Stimulated activated naive CD4-positive, alpha-beta T cell (primary cell): ENCODE measurements around the gene POLR3H.
A peak's percentile ranks its signal among the peaks of the same experiment; 100 is the strongest.

ENCODE experiments used
- DNase-seq, 6 experiments: peaks; one replicate each; lab custom pipeline; 2025; lab: John Stamatoyannopoulos, UW

The POLR3H gene

DNA sequence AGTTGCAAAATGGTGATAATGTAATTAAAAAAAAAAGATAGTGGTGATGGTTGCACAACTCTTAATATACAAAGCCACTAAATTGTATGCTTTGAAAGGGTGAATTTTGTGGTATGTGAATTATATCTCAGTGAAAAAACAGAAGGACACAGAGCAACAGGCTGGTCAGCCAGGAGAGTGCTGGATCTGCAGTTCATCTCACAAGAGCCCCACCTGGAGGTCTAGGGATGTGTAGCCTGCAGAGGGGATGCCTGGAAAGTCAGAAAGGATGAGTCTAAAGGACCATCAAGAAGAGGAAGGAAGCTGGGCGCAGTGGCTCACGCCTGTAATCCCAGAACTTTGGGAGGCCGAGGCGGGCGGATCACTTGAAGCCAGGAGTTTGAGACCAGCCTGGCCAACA is 9.0 kb downstream of the POLR3H start:
- DNase-seq = no peak

DNA sequence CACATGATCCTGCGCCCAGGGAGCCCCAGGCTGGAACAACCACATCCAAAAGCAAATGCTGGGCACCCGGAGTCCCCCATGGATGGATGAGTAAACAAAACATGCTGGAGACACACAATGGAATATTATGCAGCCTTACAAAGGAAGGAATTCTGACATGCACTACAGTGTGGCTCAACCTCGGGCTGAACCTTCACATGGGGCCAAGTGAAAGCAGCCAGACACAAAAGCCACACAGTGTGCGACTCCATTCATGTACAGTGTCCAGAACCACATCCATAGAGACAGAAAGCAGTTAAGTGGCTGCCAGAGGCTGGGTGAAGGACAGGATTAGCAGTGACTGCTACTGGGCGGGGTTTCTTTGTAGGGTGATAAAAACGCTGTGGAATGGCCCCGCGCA is 10.1 kb downstream of the POLR3H start:
- no peak for DNase-seq

DNA sequence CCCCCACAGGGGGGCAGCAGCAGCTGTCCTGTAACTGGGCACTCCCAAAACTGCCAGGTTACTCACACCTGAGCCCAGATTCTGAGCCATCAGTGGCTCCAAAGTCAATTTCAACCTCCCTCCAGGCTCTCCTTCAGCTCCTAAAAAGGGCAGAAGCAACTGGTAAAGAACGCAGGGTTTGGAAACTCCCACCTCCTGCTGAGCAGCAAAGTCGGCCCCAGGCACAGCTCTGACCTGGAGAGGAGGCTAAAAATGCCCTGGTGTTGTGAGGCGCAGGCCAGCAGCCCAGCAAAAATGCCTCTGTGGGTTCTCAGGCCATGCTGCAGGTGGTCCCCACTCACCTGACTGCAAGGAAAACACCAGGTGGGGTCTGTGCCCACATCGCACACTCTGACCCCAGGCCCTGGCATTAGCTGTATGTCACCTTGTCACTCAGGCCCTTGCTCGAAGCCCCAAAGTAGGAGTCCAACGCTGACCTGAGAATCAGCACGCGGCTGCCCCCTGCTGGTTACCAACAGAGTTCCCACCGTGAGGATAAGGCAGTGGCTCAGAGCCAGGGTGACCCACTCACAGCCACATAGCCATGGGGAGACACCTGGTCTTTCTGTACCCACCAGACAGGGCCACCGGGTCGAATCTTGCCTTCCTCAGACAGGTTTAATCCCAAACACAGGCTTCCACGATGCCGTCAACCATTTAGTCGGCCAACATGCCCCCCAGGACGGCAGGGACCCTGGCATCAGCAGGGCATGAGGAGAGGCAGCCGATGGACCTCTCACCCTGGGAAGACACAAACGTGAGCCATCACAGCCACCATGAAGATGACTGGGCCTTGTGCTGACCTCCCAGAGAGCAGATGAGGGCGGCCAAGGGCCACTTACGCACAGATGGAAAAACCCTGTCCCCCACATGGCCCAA is 11.1 kb downstream of the POLR3H start:
- DNase-seq = peak in 5 of 6 experiments; percentile 42 to 54 (median 48)

DNA sequence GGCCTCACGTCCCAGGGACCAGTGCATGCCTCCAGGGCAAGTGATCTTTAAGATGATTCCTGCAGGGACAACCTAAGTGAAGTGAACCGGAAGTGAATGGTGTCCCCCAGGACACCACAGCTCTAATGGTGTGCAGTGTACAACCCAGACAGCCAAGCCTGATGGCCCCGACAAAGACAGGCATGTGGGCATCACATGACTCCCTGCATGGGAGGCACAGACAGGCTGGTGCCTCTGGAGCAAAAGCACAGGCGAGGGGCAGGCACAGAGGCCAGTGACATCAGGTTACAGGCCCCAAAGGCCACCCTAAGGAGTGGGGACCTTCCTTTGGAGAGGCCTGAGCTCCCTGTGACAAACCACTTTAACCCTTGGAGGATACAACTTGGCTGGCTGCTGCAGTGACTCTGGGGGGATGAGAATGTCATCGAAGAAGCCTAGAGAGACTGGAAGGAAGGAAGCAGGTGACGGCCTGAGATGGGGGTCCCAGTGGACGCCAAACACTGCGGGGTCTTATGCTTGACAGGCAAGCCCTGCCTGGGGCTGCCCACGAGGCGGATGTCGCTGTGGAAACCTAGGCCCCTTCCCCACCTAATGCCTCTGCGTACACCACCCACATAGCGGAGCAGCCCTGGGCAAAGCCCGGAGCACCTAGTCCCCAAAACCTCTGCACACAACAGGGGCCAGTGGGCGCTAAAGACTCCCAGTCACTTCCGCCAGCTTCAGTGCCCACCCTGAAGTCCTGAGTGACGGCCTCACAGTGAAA is 12.4 kb downstream of the POLR3H start:
- DNase-seq = no peak

DNA sequence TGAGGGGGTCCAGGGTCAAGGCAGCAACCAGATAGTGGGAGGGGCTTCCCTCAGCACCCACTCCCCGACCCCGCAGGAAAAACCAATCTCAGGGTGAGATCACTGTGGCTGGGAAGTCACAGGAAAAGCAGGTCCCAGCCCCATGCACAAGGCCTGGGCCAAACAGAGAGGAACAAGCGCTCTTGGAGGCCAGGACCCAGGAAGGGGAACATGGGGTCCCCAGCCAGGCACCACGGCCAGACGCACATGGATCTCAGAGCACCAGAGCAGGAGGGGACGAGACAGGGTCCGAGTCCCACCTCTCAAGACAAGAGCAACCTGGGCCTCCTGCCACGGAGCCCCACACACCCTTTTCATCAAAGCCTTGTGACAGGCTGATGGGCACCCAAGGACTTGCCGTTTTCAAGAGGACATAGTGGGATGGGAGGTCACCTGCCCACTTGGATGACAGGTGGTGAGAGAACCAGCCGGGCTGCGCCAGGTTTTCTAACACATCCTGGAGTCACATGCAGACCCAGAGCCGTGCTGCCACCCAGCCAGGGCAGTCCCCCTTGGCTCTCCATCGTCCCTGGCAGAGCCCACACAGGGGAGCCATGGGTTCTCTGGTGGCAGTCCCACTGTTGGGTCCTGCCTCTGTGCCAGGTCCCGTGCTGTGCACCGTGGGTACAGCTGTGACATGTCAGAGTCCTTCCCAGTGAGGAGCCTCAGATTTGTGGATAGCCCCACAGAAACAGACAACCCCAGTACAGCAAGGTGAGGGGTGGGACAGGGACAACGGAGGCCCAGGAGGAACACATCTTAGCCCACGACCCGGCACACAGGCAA is 13.2 kb downstream of the POLR3H start:
- DNase-seq = no peak

DNA sequence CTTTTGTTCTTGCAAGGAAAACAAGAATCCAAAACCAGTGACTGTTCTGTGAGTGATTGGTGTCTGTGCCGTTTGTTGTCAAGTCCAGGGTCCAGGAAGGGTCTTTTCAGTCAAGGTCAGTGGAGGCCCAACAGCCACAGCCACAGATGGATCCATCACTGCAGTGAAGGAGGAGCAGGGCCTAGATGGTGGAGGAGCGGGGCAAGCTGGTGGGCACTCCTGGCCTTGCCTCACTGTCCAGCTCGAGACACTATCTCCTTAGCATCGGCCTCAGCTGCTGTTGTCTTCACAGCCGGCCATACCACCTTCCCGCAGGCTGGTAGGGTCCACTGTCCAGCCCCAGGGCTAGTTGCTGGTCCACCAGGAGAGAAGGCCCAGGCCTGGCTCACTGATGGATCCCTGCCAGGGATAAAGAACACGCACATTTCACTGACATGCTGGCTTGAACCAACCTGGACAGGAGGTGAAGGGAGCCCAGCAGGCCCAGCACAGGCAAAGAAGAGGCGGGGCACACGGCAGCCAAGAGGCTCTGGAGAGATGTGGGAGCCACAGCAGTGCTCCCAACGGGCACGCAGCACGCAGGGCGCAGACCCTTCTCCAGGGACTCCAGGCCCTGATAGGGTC is 15.2 kb downstream of the POLR3H start:
- DNase-seq = no peak

DNA sequence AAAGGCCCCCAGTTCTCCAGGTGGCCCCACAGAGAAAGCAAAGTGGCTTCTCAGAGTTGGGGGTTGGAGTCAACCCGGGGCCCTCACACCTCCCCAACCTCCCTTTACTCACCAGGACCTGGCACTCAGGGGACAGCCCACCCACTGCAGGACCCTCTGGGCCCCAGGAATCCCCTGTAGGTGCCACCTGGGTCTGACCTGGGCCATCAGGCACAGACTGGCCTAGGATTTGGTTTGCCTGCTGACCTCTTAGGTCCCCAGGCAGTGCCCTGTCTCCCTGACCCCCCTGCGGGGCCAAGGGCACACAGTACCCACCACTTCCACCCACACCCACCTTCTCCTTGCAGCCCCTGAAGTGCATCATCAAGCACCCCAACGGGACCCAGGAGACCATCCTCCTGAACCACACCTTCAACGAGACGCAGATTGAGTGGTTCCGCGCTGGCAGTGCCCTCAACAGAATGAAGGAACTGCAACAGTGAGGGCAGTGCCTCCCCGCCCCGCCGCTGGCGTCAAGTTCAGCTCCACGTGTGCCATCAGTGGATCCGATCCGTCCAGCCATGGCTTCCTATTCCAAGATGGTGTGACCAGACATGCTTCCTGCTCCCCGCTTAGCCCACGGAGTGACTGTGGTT is 16.0 kb downstream of the POLR3H start:
- DNase-seq = no peak

DNA sequence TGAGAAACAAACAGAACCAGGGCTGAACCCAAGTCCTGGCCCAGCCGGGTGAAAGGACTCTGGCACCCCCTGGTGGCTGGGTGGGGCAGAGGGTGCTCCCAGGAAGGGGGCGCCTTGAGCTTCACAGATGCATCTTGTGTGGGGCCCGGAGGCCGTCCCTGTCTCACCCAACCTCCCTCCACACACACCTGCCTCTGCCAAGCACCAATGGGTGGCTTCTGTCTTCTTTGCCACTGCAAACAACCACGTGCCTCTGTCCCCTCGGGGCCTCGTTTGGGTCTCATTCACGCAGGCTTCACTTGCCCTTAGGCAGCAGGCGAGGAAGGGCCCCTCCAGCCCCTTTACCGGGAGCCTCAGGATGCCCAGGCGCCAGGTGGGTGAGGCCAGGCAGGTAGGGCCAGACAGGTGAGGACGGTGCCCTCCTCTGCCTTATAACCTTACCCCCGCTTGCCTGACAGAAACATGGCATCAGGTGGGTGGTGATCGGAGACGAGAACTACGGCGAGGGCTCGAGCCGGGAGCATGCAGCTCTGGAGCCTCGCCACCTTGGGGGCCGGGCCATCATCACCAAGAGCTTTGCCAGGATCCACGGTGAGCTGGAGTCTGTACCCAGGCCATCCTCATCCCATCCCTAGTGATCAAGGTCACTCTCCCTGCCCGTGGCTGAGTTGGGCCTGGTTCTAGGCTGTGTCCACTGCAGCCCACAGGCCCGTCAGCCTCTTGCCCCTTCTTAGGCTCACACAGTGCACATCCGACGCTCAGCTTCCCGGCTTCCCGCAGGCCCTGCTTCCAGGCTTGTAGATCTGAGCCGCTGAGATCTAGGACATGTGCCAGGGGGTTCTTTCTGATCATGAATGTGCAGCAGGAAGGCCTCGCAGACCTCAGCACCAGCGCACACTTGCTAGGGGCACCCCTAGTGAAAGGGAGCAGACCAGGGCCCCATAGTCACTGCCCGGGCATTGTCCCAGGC is 17.2 kb downstream of the POLR3H start:
- DNase-seq = peak in 5 of 6 experiments; percentile 51 to 68 (median 63)

DNA sequence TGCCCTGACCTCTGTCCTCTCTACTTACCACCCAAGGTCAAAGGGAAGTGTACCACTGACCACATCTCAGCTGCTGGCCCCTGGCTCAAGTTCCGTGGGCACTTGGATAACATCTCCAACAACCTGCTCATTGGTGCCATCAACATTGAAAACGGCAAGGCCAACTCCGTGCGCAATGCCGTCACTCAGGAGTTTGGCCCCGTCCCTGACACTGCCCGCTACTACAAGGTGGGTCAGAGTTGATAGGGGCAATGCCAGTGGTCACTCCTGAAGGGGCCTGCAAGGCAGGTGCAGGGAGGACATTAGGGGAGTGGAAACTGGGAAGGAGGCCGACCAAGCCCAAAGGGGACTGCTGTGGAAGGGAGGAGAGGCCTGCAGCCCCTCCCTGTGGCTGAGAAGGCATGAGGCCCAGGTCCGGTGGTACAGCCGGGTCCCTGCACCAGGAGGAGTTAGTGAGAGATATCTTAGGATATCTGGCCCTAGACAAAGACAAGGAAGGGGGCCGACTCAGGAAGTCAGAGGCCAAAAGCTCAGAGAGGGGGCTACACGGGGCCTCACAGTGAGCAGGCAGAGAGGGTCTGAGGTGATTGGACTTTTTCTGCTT is 17.9 kb downstream of the POLR3H start:
- no peak for DNase-seq

DNA sequence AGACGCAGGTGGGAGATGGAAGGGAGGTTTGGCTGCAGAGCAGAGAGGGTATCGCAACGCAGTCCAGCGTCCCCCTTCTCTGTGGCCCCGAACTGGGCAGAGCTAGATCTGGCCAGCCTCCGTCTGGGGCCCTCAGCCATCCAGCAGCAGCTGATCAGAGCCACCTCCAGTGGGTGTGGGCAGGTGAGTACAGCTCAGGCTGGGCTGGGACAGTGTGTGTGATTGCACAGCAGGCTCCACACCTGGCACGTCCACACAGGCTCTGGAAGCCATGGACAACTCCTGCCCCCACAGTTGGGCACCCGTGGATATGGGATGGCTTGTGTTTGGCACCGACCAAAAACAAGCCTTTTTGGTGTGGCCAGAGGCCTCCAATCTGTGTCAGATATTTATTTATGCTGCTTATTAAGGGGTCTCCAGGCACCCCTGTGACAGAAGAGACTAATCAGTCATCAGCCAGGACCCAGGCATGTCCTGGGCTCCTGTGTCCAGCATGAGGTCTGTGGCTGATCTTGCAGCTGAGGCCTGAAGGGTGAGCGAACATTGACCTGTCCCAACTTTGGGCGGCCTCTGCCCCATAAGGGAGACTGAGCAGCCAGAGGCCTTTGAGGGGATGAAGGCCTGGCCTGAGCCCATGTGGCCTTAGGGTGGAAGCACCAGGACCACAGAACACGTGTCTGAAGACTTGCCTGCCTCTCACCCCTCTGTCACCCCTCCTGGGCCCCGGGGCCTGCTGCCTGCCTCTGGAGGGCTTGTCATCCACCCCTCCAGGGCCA is 18.6 kb downstream of the POLR3H start:
- DNase-seq = no peak

DNA sequence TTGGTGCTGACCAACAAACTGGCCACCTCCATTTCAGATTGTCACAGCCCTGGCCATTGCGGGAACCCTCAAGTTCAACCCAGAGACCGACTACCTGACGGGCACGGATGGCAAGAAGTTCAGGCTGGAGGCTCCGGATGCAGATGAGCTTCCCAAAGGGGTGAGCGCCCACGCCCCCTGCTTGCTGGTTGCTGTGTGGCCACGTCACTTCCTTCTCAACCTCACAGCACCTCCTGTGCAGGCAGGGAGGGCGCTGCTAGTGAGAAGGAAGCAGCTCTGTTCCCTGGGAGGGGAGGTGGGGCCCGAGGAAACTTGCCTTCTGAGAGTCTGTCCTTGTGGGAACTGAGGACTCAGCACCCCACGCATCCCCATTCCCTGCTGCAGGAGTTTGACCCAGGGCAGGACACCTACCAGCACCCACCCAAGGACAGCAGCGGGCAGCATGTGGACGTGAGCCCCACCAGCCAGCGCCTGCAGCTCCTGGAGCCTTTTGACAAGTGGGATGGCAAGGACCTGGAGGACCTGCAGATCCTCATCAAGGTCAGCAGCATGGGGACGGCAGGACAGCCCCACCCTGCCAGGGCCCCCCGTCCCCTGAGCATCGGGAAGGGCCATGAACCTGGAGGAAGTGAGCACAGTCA is 19.3 kb downstream of the POLR3H start:
- DNase-seq = peak; percentile 41 to 75 (median 72)

DNA sequence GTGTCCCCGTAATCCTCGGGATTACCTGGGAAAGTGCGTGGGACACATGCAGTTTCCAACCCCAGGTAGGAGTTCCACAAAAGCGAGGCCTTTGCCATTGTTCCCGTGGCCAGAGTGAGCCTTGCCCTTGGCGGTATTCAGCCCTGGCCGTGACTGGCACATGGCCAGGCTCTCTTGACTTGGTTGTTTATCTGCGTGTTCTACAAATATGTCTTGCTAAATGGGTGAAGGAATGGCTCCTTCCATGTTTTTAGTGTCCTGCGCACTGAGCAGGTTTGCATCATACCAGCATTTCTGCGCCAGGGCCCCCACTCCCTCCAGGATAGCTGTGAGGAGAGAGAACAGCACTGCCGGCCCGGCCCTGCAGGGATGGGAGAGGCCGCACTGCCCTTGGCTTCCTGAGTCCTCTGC is 20.0 kb downstream of the POLR3H start:
- no peak for DNase-seq

DNA sequence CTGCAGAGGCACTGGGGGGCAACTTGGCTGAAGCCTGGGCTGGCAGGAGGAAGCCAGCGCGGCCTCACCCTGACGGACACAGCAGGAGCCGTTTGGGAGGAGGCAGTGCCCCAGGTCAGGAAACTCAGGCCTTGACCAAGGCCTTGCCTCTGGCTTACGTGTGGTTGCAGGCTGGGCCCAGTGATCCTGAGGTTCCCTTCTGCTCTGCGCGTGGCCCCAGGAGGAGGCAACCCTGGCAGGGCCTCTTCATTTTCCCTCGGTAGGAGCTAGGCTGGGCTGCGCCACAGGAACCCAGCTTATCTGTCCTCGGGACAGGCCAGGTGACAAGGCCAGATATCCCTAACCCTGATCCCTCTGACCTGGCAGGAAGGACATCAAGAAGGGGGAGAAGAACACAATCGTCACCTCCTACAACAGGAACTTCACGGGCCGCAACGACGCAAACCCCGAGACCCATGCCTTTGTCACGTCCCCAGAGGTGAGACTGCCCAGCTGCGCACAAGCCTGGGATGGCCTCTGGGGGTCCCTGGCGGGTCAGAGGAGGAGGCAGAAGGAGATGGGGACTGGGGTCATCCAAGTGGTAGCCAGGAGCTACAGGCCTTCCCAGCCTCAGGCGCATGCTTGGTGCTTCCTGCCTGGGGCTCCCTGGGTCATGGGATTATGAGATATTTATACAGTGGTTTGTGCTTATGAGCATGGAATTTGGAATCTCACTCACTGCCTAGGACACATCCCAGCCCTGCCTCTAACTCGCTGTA is 20.6 kb downstream of the POLR3H start:
- DNase-seq = no peak

DNA sequence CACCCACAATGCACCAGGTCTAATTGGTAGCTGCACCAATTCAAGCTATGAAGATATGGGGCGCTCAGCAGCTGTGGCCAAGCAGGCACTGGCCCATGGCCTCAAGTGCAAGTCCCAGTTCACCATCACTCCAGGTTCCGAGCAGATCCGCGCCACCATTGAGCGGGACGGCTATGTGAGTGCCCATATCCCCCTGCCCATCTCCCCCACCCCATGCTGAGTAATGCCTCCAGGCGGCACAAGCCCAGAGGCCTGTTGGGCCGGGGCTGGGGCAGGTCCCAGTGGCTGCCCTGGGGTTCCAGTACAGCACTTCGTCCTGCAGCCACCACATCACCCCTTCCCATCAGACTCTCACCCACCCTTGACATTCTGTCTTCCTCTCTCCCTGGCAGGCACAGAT is 21.5 kb downstream of the POLR3H start:
- DNase-seq = no peak

DNA sequence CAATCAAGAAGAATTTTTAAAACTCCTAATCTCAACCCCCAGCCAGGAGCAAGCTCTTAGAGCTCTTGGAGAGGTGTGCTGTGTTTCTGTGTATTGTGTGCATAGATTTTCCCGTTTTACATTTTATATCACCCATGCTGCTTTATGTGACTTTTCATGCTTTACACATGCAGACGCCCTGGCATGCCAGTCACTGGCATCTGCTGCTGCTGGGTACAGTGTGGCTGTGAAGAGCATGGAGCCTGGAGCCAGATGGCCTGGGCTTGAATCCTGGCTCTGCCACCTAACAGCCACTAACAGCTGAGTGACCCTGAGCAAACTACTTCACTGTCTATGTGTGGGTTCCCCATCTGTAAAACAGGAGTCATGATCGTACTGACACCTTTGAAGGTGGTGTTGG is 23.1 kb downstream of the POLR3H start:
- DNase-seq = no peak

DNA sequence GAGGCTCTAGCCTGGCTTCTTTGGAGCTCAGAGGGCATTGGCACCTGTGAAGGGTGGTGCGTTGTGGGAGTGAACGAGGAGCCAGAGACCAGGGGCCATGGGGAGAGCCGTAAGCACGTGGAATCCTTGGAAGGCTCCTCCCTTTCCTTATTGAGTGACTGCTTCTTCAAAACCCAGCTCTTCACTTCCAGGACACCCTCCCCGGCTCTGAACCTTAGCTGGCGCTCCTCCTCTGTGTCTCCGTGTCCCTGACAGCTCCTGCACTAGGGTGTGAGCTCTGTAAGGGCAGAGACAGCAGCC is 26.3 kb downstream of the POLR3H start:
- no peak for DNase-seq

DNA sequence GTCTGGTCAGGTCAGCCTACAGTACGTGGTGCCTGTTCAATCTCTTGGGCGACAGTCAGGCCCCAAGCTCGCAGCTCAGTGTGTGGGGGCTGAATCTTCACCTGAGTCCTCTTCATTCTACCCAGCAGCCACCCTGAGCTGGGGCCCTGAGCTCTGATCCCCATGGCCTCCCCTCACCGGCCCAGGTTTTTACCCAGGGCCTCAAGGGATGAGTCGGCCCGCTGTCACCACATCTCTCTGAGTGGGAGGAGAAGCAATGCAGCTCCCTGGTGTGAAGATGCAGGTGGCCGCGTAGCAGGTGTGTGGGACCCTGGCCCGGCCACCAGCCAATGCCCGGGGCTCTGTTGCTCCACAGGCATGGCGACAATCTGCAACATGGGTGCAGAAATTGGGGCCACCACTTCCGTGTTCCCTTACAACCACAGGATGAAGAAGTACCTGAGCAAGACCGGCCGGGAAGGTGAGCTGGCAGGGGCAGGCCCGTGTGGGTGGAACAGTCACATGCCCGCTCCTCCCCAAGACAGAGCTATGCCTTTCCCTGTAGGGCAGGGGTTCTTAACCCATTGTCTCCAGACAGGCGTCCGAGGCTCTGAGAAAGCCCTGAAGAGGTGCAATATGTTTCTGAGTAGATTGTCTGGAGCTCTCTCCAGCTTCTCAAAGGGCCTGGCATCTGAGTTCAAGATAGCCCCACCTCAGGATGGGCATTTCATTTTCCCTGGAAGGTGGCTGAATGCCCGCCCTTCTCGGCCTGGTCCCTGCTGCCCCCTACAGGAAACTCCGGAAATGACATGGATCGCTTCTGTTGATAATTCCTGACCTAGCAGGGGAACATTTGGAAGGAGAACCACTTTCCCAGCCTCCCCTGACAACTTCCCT is 26.9 kb downstream of the POLR3H start:
- peak in 4 of 6 experiments; percentile 15 to 28 (median 22) for DNase-seq
